ENCODE results near the gene AVPR2. TPM values are rescaled to one million over a fixed set of nuclear protein-coding genes. Genes with fewer than 3 reads are reported as not detected.

The AVPR2 gene
- total RNA-seq, 1 experiment from 2014 or later = not detected

GRCh38 chrX:153922932-153923857 is 18.7 kb downstream of the AVPR2 start:
- no TSS peak for BruUV-seq (replicated peaks)
- TF ChIP-seq YY1 (IDR thresholded peaks at IDR 0.05; ENCODE audit: extremely low read depth, insufficient replicate concordance, low read depth, low read length) (no peak), CBX3 (IDR thresholded peaks at IDR 0.05; ENCODE audit: low read depth) (no peak), JUND (IDR thresholded peaks at IDR 0.05) (no peak), CTCF (IDR thresholded peaks at IDR 0.05 in 2 of 3, conservative IDR thresholded peaks at IDR 0.05 in 1 of 3; ENCODE audit: borderline replicate concordance in 1 of 3, insufficient read depth in 1 of 3, low read depth in 2 of 3, low read length in 2 of 3) (no peak), TCF7L2 (IDR thresholded peaks at IDR 0.05; ENCODE audit: borderline replicate concordance, extremely low read depth, insufficient read depth, insufficient read length) (no peak), CEBPB (IDR thresholded peaks at IDR 0.05; ENCODE audit: low read depth) (no peak), SIN3A (IDR thresholded peaks at IDR 0.05; ENCODE audit: low read depth) (no peak), ZNF274 (IDR thresholded peaks at IDR 0.05; ENCODE audit: low read depth, low read length) (no peak), FOSL1 (IDR thresholded peaks at IDR 0.05; ENCODE audit: low read depth) (no peak), RAD21 (IDR thresholded peaks at IDR 0.05; ENCODE audit: low read depth) (no peak), MAX (IDR thresholded peaks at IDR 0.05) (no peak), EZH2phosphoT487 (IDR thresholded peaks at IDR 0.05; ENCODE audit: borderline replicate concordance) (no peak), SRF (IDR thresholded peaks at IDR 0.05; ENCODE audit: low read depth) (no peak), POLR2AphosphoS5 (IDR thresholded peaks at IDR 0.05; ENCODE audit: low read depth, low read length) (no peak), POLR2A (IDR thresholded peaks at IDR 0.05; ENCODE audit: borderline replicate concordance, extremely low read depth, insufficient read depth, insufficient read length) (no peak), EGR1 (IDR thresholded peaks at IDR 0.05; ENCODE audit: low read depth) (no peak), EZH2 (IDR thresholded peaks at IDR 0.05) (no peak)
- TF ChIP-seq, protein P1, sequence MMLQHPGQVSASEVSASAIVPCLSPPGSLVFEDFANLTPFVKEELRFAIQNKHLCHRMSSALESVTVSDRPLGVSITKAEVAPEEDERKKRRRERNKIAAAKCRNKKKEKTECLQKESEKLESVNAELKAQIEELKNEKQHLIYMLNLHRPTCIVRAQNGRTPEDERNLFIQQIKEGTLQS (IDR thresholded peaks at IDR 0.05) = no peak
- TF ChIP-seq, protein P2, sequence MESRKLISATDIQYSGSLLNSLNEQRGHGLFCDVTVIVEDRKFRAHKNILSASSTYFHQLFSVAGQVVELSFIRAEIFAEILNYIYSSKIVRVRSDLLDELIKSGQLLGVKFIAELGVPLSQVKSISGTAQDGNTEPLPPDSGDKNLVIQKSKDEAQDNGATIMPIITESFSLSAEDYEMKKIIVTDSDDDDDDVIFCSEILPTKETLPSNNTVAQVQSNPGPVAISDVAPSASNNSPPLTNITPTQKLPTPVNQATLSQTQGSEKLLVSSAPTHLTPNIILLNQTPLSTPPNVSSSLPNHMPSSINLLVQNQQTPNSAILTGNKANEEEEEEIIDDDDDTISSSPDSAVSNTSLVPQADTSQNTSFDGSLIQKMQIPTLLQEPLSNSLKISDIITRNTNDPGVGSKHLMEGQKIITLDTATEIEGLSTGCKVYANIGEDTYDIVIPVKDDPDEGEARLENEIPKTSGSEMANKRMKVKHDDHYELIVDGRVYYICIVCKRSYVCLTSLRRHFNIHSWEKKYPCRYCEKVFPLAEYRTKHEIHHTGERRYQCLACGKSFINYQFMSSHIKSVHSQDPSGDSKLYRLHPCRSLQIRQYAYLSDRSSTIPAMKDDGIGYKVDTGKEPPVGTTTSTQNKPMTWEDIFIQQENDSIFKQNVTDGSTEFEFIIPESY (IDR thresholded peaks at IDR 0.05; ENCODE audit: extremely low read depth, insufficient replicate concordance, low read length) = no peak
- Histone ChIP-seq H3K4me2 (ENCODE audit: low read length) (no peak overlapping the region), H3K9ac (ENCODE audit: low read length) (no peak overlapping the region), H3K27me3 (ENCODE audit: insufficient read depth, low read length) (no peaks in the 10 kb centered on the region), H2AFZ (ENCODE audit: low read depth, low read length, poor library complexity, severe bottlenecking) (no peak overlapping the region), H3K27ac (ENCODE audit: low read depth, low read length) (no peak overlapping the region), H3K79me2 (ENCODE audit: insufficient read depth, low read length) (peaks cover 27% of the 10 kb centered on the region; the same call in 1 of the 2 replicates), H4K20me1 (ENCODE audit: insufficient read depth) (no peaks in the 10 kb centered on the region), H3K9me3 (ENCODE audit: control insufficient read depth in 1 of 2, insufficient read depth in 1 of 2, low read depth in 1 of 2, low read length in 2 of 2) (no peaks in the 10 kb centered on the region), H3K36me3 (ENCODE audit: control insufficient read depth in 1 of 2, insufficient read depth in 2 of 2, low read length in 2 of 2) (no peaks in the 10 kb centered on the region), H3K4me1 (ENCODE audit: control insufficient read depth in 1 of 2, insufficient read depth in 2 of 2, low read length in 2 of 2) (peaks cover 11 to 30% of the 10 kb centered on the region in 2 experiments), H3K9me2 (ENCODE audit: insufficient read depth) (no peaks in the 10 kb centered on the region), H3K4me3 (replicated peaks in 1 of 2; ENCODE audit: low read depth in 1 of 2, low read length in 2 of 2) (no peak overlapping the region)
- RAD21 ChIA-PET (ENCODE audit: low non-redundant PET in 1 of 2, low total read pairs in 2 of 2, uncharacterized antibody in 2 of 2, unreplicated experiment in 2 of 2) = no interaction called here
- DNase-seq (ENCODE audit: low read depth, low spot score) (no peak), ATAC-seq (no peak)
- POLR2A ChIA-PET = interaction anchor here (1.1 kb wide), 1 partner anchor 24 kb away, joined by 3 read pairs; no protein-coding TSS in a partner anchor
- CTCF ChIA-PET = interaction anchor here (2.5 kb wide), 1 partner anchor 24 kb away, joined by 12 read pairs; no protein-coding TSS in a partner anchor
- intact Hi-C loops (cut with micrococcal nuclease) = no loop called here

Measured in HCT116 (cell line).